Loucy (cell line): Measurements from ENCODE around the gene PLEKHS1.
A peak's percentile ranks its signal among the peaks of the same experiment; 100 is the strongest.

Source experiments
- H2AFZ ChIP-seq: fragments of 200-600 bp; sonication (generic); 2 replicates; pipeline ENCODE4 v1.6.0; 2016; ENCODE audit warnings: antibody characterized with exemption, mild to moderate bottlenecking, low read length, moderate library complexity
- H3F3A ChIP-seq: fragments of 200-600 bp; 2 replicates; pipeline ENCODE4 v1.6.0; 2016; ENCODE audit warnings: antibody characterized with exemption, low read depth, mild to moderate bottlenecking
- H3K27me3 ChIP-seq: fragments of 200-600 bp; sonication (generic); 2 replicates; pipeline ENCODE4 v1.6.1; 2014; ENCODE audit warnings: low read length, mild to moderate bottlenecking; ENCODE audit not compliant: insufficient read depth, poor library complexity, severe bottlenecking
- H3K36me3 ChIP-seq: fragments of 200-600 bp; sonication (generic); 2 replicates; pipeline ENCODE4 v1.6.1; 2016; ENCODE audit warnings: low read length; ENCODE audit not compliant: insufficient read depth
- H3K4me1 ChIP-seq: fragments of 200-600 bp; sonication (generic); 2 replicates; pipeline ENCODE4 v1.5.1; 2014; ENCODE audit warnings: low read length, mild to moderate bottlenecking; ENCODE audit not compliant: insufficient read depth, poor library complexity, severe bottlenecking
- H3K4me2 ChIP-seq: fragments of 200-600 bp; sonication (generic); 2 replicates; pipeline ENCODE4 v1.6.0; 2014; ENCODE audit warnings: antibody characterized with exemption, low read length, low read depth, mild to moderate bottlenecking; ENCODE audit not compliant: poor library complexity, severe bottlenecking
- H3K4me3 ChIP-seq: fragments of 200-600 bp; sonication (generic); 2 replicates; pipeline ENCODE4 v1.5.1; 2014; ENCODE audit warnings: low read length, mild to moderate bottlenecking, mixed read lengths; ENCODE audit not compliant: poor library complexity, severe bottlenecking
- H3K79me2 ChIP-seq: fragments of 200-600 bp; sonication (generic); 2 replicates; pipeline ENCODE4 v1.6.1; 2014; ENCODE audit warnings: low read length; ENCODE audit not compliant: insufficient read depth
- H3K9ac ChIP-seq: fragments of 200-600 bp; sonication (generic); 2 replicates; pipeline ENCODE4 v1.6.0; 2014; ENCODE audit warnings: mild to moderate bottlenecking, low read depth, low read length, moderate library complexity; ENCODE audit not compliant: poor library complexity, severe bottlenecking
- H3K9me2 ChIP-seq: fragments of 200-600 bp; sonication (generic); replicated peaks from 2 replicates; pipeline ENCODE4 v1.6.1; 2016; ENCODE audit warnings: low read depth, low read length, mixed read lengths
- H3K9me3 ChIP-seq: fragments of 200-600 bp; sonication (generic); 2 replicates; pipeline ENCODE4 v1.6.1; 2014; ENCODE audit warnings: mild to moderate bottlenecking, antibody characterized with exemption, low read length, low read depth; ENCODE audit not compliant: insufficient read depth
- H4K20me1 ChIP-seq: fragments of 200-600 bp; sonication (generic); 2 replicates; pipeline ENCODE4 v1.6.0; 2014; ENCODE audit warnings: antibody characterized with exemption, low read length, mild to moderate bottlenecking; ENCODE audit not compliant: insufficient read depth, poor library complexity, severe bottlenecking
- EZH2phosphoT487 ChIP-seq: fragments of 200-600 bp; IDR thresholded peaks from 2 replicates; pipeline ENCODE4 v1.6.1; 2018; ENCODE audit warnings: antibody characterized with exemption, mild to moderate bottlenecking, moderate library complexity, borderline replicate concordance
- TF ChIP-seq, protein P1 (sequence below): fragments of 200-600 bp; sonication (generic); conservative IDR thresholded peaks from 2 replicates; pipeline ENCODE4 v1.5.1; 2014; ENCODE audit warnings: mild to moderate bottlenecking, antibody characterized with exemption, low read length

Gene PLEKHS1

DNA sequence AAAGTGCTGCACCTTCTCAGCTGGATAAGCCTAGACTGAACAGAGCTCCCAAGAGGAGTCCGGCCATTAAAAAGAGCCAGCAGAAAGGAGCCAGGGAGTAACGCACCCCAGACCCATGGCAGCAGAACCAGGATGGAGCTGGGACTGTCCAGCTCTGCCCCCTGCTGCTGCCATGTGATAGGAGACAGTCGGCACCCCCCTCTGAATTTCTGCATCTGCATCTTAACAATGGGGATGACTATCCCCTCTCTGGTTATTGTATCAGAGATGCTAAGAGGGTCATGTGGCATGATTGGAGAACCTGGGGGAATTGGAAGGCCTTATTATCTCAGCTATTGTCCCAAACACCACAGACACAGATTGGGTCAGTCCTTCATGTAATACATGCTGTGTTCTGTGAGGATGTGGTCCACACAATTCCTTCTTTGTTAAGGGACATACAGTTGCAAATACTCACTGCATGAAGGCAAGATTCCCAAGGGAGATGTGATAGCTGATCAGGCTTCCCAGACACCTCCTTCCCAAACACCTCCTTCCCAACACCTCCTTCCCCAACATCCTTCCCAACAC is 29.3 kb downstream of the PLEKHS1 start:
- TF ChIP-seq, protein P1, sequence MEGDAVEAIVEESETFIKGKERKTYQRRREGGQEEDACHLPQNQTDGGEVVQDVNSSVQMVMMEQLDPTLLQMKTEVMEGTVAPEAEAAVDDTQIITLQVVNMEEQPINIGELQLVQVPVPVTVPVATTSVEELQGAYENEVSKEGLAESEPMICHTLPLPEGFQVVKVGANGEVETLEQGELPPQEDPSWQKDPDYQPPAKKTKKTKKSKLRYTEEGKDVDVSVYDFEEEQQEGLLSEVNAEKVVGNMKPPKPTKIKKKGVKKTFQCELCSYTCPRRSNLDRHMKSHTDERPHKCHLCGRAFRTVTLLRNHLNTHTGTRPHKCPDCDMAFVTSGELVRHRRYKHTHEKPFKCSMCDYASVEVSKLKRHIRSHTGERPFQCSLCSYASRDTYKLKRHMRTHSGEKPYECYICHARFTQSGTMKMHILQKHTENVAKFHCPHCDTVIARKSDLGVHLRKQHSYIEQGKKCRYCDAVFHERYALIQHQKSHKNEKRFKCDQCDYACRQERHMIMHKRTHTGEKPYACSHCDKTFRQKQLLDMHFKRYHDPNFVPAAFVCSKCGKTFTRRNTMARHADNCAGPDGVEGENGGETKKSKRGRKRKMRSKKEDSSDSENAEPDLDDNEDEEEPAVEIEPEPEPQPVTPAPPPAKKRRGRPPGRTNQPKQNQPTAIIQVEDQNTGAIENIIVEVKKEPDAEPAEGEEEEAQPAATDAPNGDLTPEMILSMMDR = peak; percentile 39
- no peak for TF ChIP-seq EZH2phosphoT487
- Histone ChIP-seq H4K20me1 (no peaks in the 10 kb centered on the region), H3K79me2 (no peaks in the 10 kb centered on the region)

DNA sequence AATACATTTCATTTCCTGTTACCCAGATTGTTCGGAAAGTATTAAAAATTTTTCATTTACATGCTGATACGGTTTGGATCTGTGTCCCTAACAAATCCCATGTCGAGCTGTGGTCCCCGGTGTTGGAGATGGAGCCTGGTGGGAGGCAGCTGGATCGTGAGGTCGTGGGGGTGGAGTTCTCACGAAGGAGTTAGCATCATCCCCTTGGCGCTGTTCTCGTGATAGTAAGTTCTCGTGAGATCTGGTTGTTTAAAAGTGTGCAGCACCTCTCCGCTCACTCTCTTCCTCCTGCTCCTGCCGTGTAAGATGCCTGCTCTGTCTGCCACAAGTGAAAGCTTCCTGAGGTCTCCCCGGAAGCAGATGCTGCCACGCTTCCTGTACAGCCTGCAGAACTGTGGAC is 30.9 kb downstream of the PLEKHS1 start:
- no peaks in the 10 kb centered on the region for H3F3A ChIP-seq
- no peaks in the 10 kb centered on the region for H4K20me1 ChIP-seq
- H3K27me3 ChIP-seq = peaks cover 4% of the 10 kb centered on the region
- no peaks in the 10 kb centered on the region for H3K9me2 ChIP-seq
- H3K4me3 ChIP-seq = no peak overlapping the region
- H3K9ac ChIP-seq = no peak overlapping the region
- H3K4me2 ChIP-seq = no peak overlapping the region
- no peaks in the 10 kb centered on the region for H3K79me2 ChIP-seq
- no peaks in the 10 kb centered on the region for H3K4me1 ChIP-seq
- TF ChIP-seq, protein P1 = no peak
- no peak for TF ChIP-seq EZH2phosphoT487
- H3K9me3 ChIP-seq = no peaks in the 10 kb centered on the region
- H3K36me3 ChIP-seq = no peaks in the 10 kb centered on the region
- H2AFZ ChIP-seq = no peak overlapping the region

More for the DNA sequence above, 29.3 kb downstream of the PLEKHS1 start:
- H3K36me3 ChIP-seq = no peaks in the 10 kb centered on the region
- H3K4me1 ChIP-seq = no peaks in the 10 kb centered on the region
- no peaks in the 10 kb centered on the region for H3F3A ChIP-seq
- H3K27me3 ChIP-seq = peaks cover 4% of the 10 kb centered on the region
- H3K4me3 ChIP-seq = no peak overlapping the region
- H3K9ac ChIP-seq = no peak overlapping the region
- H3K9me3 ChIP-seq = no peaks in the 10 kb centered on the region
- no peak overlapping the region for H2AFZ ChIP-seq
- H3K9me2 ChIP-seq = no peaks in the 10 kb centered on the region
- H3K4me2 ChIP-seq = no peak overlapping the region

DNA sequence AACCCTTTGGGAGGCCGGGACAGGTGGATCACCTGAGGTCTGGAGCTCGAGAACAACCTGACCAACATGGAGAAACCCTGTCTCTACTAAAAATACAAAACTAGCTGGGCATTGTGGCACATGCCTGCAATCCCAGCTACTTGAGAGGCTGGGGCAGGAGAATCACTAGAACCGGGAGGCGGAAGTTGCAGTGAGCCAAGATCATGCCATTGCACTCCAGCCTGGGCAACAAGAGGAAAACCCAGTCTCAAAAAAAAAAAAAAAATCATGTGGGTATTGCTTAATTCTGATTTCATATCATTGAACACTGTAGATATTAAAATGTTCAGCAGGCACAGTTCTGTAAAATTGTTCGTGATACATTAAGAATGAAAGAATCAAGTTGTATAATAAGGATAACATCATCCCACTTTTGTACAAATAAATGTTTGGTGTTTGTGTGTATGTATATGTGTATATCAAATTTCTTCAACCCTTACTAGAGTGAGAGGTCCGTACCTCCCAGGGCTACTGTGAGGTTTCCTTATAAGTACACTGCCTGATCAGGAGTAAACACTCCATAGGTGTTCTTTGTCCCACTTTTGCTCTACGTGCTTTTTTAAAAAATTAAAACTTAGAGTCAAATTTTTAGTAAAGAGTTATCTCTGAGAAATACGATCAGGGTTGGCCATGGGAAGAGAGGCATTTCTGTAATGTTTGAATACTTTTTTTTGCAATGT is 31.7 kb downstream of the PLEKHS1 start:
- H3K4me1 ChIP-seq = no peaks in the 10 kb centered on the region
- H3K27me3 ChIP-seq = peaks cover 4% of the 10 kb centered on the region
- no peak overlapping the region for H2AFZ ChIP-seq
- no peaks in the 10 kb centered on the region for H3F3A ChIP-seq
- no peaks in the 10 kb centered on the region for H3K9me3 ChIP-seq
- no peaks in the 10 kb centered on the region for H4K20me1 ChIP-seq
- no peaks in the 10 kb centered on the region for H3K9me2 ChIP-seq
- TF ChIP-seq EZH2phosphoT487 = no peak
- TF ChIP-seq, protein P1 = no peak
- H3K36me3 ChIP-seq = no peaks in the 10 kb centered on the region
- H3K4me2 ChIP-seq = no peak overlapping the region
- no peak overlapping the region for H3K9ac ChIP-seq
- H3K4me3 ChIP-seq = no peak overlapping the region
- H3K79me2 ChIP-seq = no peaks in the 10 kb centered on the region
